ENCODE measurements around the gene USP12. TPM values are rescaled to one million over a fixed set of nuclear protein-coding genes. Genes with fewer than 3 reads are reported as not detected.
A peak's percentile ranks its signal among the peaks of the same experiment; 100 is the strongest.

Gene USP12
- total RNA-seq, 5 donors from 2014 or later (not counting 1 experiment from before 2014, with no cell fraction given) = 20.9 to 43.6 (median 21.8) TPM

GRCh38 chr13:27064252-27064995, 107.2 kb downstream of the USP12 start:
- Mint-ChIP-seq H3K4me3 (no peak overlapping the region), H3K9me3 (peaks cover 3 to 8% (median 4%) of the 10 kb centered on the region in 3 donors), H3K36me3 (peaks cover 26% of the 10 kb centered on the region), H3K27ac (no peak overlapping the region), H3K4me1 (peaks cover 0 to 10% (median 3%) of the 10 kb centered on the region in 3 donors), H3K27me3 (no peaks in the 10 kb centered on the region)
- Histone ChIP-seq H3K9me3 (no peaks in the 10 kb centered on the region), H3K4me1 (ENCODE audit: control insufficient read depth in 1 of 2, extremely low read depth in 1 of 2, insufficient read depth in 2 of 2, low read length in 2 of 2) (no peaks in the 10 kb centered on the region), H3K4me3 (ENCODE audit: control insufficient read depth in 1 of 2, extremely low read depth in 1 of 2, low read length in 1 of 2) (no peak overlapping the region), H3K27me3 (replicated peaks in 1 of 2; ENCODE audit: control insufficient read depth in 2 of 2, extremely low read depth in 1 of 2, insufficient read depth in 2 of 2, low read length in 1 of 2) (no peaks in the 10 kb centered on the region), H3K27ac (ENCODE audit: low read length) (no peak overlapping the region), H3K36me3 (ENCODE audit: control insufficient read depth in 2 of 2, extremely low read depth in 1 of 2, insufficient read depth in 1 of 2, low read length in 1 of 2) (peaks cover 0 to 9% of the 10 kb centered on the region in 2 donors)
- ChIA-PET POLR2A (interaction anchor here in 1 of 2 donors (1.0 kb wide), 1 partner anchor 187 kb away, joined by 8 read pairs; the partner anchor contains the start of gene RPL21), CTCF (no interaction called here)
- no peak for DNase-seq
- no peak for ATAC-seq (replicated peaks in 1 of 4)
- whole genome bisulfite sequencing (ENCODE audit: insufficient coverage) = 91% methylated on average over 4 of the region's 9 CpGs

GRCh38 chr13:27057817-27058216, 113.8 kb downstream of the USP12 start:
- CTCF ChIA-PET = no interaction called here
- Mint-ChIP-seq H3K4me1 (peaks cover 7 to 16% (median 13%) of the 10 kb centered on the region in 3 donors), H3K36me3 (no peaks in the 10 kb centered on the region), H3K9me3 (no peaks in the 10 kb centered on the region), H3K27ac (no peak overlapping the region), H3K27me3 (no peaks in the 10 kb centered on the region), H3K4me3 (no peak overlapping the region)
- no peak for DNase-seq
- WGBS (ENCODE audit: insufficient coverage) = 95% methylated on average over 2 of the region's 2 CpGs
- Histone ChIP-seq H3K4me3 (ENCODE audit: control insufficient read depth in 1 of 2, extremely low read depth in 1 of 2, low read length in 1 of 2) (no peak overlapping the region), H3K36me3 (ENCODE audit: control insufficient read depth in 2 of 2, extremely low read depth in 1 of 2, insufficient read depth in 1 of 2, low read length in 1 of 2) (no peaks in the 10 kb centered on the region), H3K9me3 (no peaks in the 10 kb centered on the region), H3K27ac (ENCODE audit: low read length) (no peak overlapping the region), H3K4me1 (ENCODE audit: control insufficient read depth in 1 of 2, extremely low read depth in 1 of 2, insufficient read depth in 2 of 2, low read length in 2 of 2) (peaks cover 0 to 5% of the 10 kb centered on the region in 2 experiments), H3K27me3 (replicated peaks in 1 of 2; ENCODE audit: control insufficient read depth in 2 of 2, extremely low read depth in 1 of 2, insufficient read depth in 2 of 2, low read length in 1 of 2) (no peaks in the 10 kb centered on the region)
- ATAC-seq (replicated peaks in 1 of 4) = no peak
- POLR2A ChIA-PET = no interaction called here

- H3K27me3 Mint-ChIP-seq = no peaks in the 10 kb centered on the region
- no peak for ATAC-seq (replicated peaks in 1 of 4)
- H3K36me3 Mint-ChIP-seq = peaks cover 3% of the 10 kb centered on the region
- H3K27ac Mint-ChIP-seq = no peak overlapping the region
- H3K27ac ChIP-seq (ENCODE audit: low read length) = no peak overlapping the region
- H3K9me3 ChIP-seq = no peaks in the 10 kb centered on the region
- CTCF ChIA-PET = no interaction called here
- H3K4me1 ChIP-seq (ENCODE audit: control insufficient read depth in 1 of 2, extremely low read depth in 1 of 2, insufficient read depth in 2 of 2, low read length in 2 of 2) = peaks cover 0 to 5% of the 10 kb centered on the region in 2 experiments
- peaks cover 0 to 2% (median 0%) of the 10 kb centered on the region in 3 donors for H3K9me3 Mint-ChIP-seq
- H3K4me3 ChIP-seq (ENCODE audit: control insufficient read depth in 1 of 2, extremely low read depth in 1 of 2, low read length in 1 of 2) = no peak overlapping the region
- POLR2A ChIA-PET = no interaction called here
- 88% methylated on average over 6 of the region's 6 CpGs for WGBS (ENCODE audit: insufficient coverage)
- no peak overlapping the region for H3K4me3 Mint-ChIP-seq
- H3K36me3 ChIP-seq (ENCODE audit: control insufficient read depth in 2 of 2, extremely low read depth in 1 of 2, insufficient read depth in 1 of 2, low read length in 1 of 2) = no peaks in the 10 kb centered on the region
- H3K4me1 Mint-ChIP-seq = peaks cover 7 to 16% (median 13%) of the 10 kb centered on the region in 3 donors
- DNase-seq = no peak
- peaks cover 0 to 2% of the 10 kb centered on the region in 2 experiments for H3K27me3 ChIP-seq (replicated peaks in 1 of 2; ENCODE audit: control insufficient read depth in 2 of 2, extremely low read depth in 1 of 2, insufficient read depth in 2 of 2, low read length in 1 of 2)
Observed at GRCh38 chr13:27055526-27055925, 116.1 kb downstream of the USP12 start.

- POLR2A ChIA-PET = no interaction called here
Observed at GRCh38 chr13:27054760-27055159, 116.9 kb downstream of the USP12 start.

GRCh38 chr13:27053902-27054595, 117.6 kb downstream of the USP12 start:
- Mint-ChIP-seq H3K4me1 (peaks cover 7 to 16% (median 13%) of the 10 kb centered on the region in 3 donors), H3K4me3 (no peak overlapping the region), H3K27me3 (no peaks in the 10 kb centered on the region), H3K27ac (no peak overlapping the region), H3K36me3 (peaks cover 3% of the 10 kb centered on the region), H3K9me3 (peaks cover 0 to 5% (median 0%) of the 10 kb centered on the region in 3 donors)
- CTCF ChIA-PET = interaction anchor here in 1 of 2 donors (0.5 kb wide), 1 partner anchor 285 kb away, joined by 4 read pairs; no protein-coding TSS in a partner anchor
- H3K27me3 ChIP-seq (replicated peaks in 1 of 2; ENCODE audit: control insufficient read depth in 2 of 2, extremely low read depth in 1 of 2, insufficient read depth in 2 of 2, low read length in 1 of 2) = peaks cover 0 to 5% of the 10 kb centered on the region in 2 experiments
- no peak for ATAC-seq (replicated peaks in 1 of 4)
- no peak for DNase-seq
- 96% methylated on average over 5 of the region's 6 CpGs for WGBS (ENCODE audit: insufficient coverage)
- H3K9me3 ChIP-seq = no peaks in the 10 kb centered on the region
- POLR2A ChIA-PET = no interaction called here
- no peak overlapping the region for H3K27ac ChIP-seq (ENCODE audit: low read length)
- H3K36me3 ChIP-seq (ENCODE audit: control insufficient read depth in 2 of 2, extremely low read depth in 1 of 2, insufficient read depth in 1 of 2, low read length in 1 of 2) = no peaks in the 10 kb centered on the region
- no peak overlapping the region for H3K4me3 ChIP-seq (ENCODE audit: control insufficient read depth in 1 of 2, extremely low read depth in 1 of 2, low read length in 1 of 2)
- peaks cover 0 to 5% of the 10 kb centered on the region in 2 experiments for H3K4me1 ChIP-seq (ENCODE audit: control insufficient read depth in 1 of 2, extremely low read depth in 1 of 2, insufficient read depth in 2 of 2, low read length in 2 of 2)

More at GRCh38 chr13:27054760-27055159, 116.9 kb downstream of the USP12 start:
- Histone ChIP-seq H3K27me3 (replicated peaks in 1 of 2; ENCODE audit: control insufficient read depth in 2 of 2, extremely low read depth in 1 of 2, insufficient read depth in 2 of 2, low read length in 1 of 2) (peaks cover 0 to 5% of the 10 kb centered on the region in 2 experiments), H3K27ac (ENCODE audit: low read length) (no peak overlapping the region), H3K9me3 (no peaks in the 10 kb centered on the region), H3K36me3 (ENCODE audit: control insufficient read depth in 2 of 2, extremely low read depth in 1 of 2, insufficient read depth in 1 of 2, low read length in 1 of 2) (no peaks in the 10 kb centered on the region), H3K4me1 (ENCODE audit: control insufficient read depth in 1 of 2, extremely low read depth in 1 of 2, insufficient read depth in 2 of 2, low read length in 2 of 2) (peaks cover 0 to 5% of the 10 kb centered on the region in 2 experiments), H3K4me3 (ENCODE audit: control insufficient read depth in 1 of 2, extremely low read depth in 1 of 2, low read length in 1 of 2) (no peak overlapping the region)
- Mint-ChIP-seq H3K4me1 (peaks cover 7 to 16% (median 13%) of the 10 kb centered on the region in 3 donors), H3K27ac (no peak overlapping the region), H3K4me3 (no peak overlapping the region), H3K36me3 (peaks cover 3% of the 10 kb centered on the region), H3K27me3 (no peaks in the 10 kb centered on the region), H3K9me3 (peaks cover 0 to 5% (median 0%) of the 10 kb centered on the region in 3 donors)
- ATAC-seq (replicated peaks in 1 of 4) = peak in 1 of 4 experiments; percentile 19
- DNase-seq = no peak
- 53% methylated on average over 2 of the region's 2 CpGs for WGBS (ENCODE audit: insufficient coverage)
- CTCF ChIA-PET = interaction anchor here in 1 of 2 donors (0.5 kb wide), 1 partner anchor 284 kb away, joined by 4 read pairs; no protein-coding TSS in a partner anchor

- Mint-ChIP-seq H3K27me3 (no peaks in the 10 kb centered on the region), H3K4me1 (peaks cover 7 to 16% (median 13%) of the 10 kb centered on the region in 3 donors), H3K36me3 (peaks cover 3% of the 10 kb centered on the region), H3K9me3 (peaks cover 0 to 5% (median 0%) of the 10 kb centered on the region in 3 donors), H3K27ac (no peak overlapping the region), H3K4me3 (no peak overlapping the region)
- Histone ChIP-seq H3K4me3 (ENCODE audit: control insufficient read depth in 1 of 2, extremely low read depth in 1 of 2, low read length in 1 of 2) (no peak overlapping the region), H3K36me3 (ENCODE audit: control insufficient read depth in 2 of 2, extremely low read depth in 1 of 2, insufficient read depth in 1 of 2, low read length in 1 of 2) (no peaks in the 10 kb centered on the region), H3K9me3 (no peaks in the 10 kb centered on the region), H3K4me1 (ENCODE audit: control insufficient read depth in 1 of 2, extremely low read depth in 1 of 2, insufficient read depth in 2 of 2, low read length in 2 of 2) (peaks cover 0 to 5% of the 10 kb centered on the region in 2 experiments), H3K27me3 (replicated peaks in 1 of 2; ENCODE audit: control insufficient read depth in 2 of 2, extremely low read depth in 1 of 2, insufficient read depth in 2 of 2, low read length in 1 of 2) (peaks cover 0 to 5% of the 10 kb centered on the region in 2 experiments), H3K27ac (ENCODE audit: low read length) (no peak overlapping the region)
- DNase-seq = no peak
- POLR2A ChIA-PET = no interaction called here
- WGBS (ENCODE audit: insufficient coverage) = 47% methylated on average over 6 of the region's 10 CpGs
- ATAC-seq (replicated peaks in 1 of 4) = no peak
- CTCF ChIA-PET = no interaction called here
Observed at GRCh38 chr13:27053210-27053884, 118.3 kb downstream of the USP12 start.
